Stimulated activated CD4-positive, alpha-beta T cell treated with anti-CD3 and anti-CD28 coated beads, Interleukin-1b, Interleukin-23, amount 100 ng/mL, for 4 hours (primary cell): ENCODE measurements around the gene SVOPL.

Source experiments
- DNase-seq, 2 donors: peaks; one replicate each; pipeline ENCODE4 v3.0.0-alpha.2; 2020; ENCODE audit warnings: low read depth in 2 of 2

SVOPL gene

DNA sequence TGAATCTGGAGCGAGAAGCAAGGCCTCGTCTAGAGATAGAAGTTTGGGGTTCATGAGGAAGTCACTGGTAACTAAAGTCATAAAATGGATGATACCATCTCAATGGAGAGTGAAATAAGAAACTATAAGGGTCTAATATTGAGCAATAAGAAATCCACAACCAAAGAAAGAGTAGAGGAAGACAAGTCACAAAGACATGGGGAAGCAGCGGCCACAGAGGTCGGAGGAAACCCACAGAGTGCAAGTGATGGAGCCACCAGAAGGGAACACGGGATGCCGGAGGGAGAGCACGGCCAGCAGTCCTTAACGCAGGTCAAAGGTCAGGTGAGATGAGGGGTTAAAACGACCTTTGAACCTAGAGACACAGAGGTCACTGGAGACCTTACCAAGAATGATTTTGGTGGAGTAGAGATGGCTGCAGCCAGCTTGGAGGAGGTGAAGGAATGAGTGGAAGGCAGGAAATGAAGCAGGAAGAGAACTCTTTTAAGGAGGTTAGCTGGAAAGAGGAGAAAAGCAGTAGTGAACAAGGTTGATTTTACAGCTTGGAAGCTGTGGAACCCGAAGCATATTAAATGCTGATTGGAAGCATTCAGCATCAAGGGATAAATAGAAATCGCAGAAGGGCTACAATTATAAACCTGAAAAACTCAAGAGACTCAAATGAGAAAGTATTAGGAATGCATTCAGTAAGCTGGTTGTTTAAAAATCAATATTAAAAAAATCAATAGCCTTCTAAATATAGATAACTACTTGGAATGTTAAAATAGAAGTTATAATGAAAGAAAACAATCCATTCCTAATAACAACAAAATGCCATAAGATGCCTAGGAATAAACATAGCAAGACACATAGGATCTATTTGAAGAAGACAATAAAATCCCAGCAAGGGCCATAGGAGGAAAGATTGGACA is 93.7 kb downstream of the SVOPL start:
- DNase-seq, result no peak

GRCh38 chr7:138606236-138606635 is 94.9 kb downstream of the SVOPL start:
- no peak for DNase-seq

DNA sequence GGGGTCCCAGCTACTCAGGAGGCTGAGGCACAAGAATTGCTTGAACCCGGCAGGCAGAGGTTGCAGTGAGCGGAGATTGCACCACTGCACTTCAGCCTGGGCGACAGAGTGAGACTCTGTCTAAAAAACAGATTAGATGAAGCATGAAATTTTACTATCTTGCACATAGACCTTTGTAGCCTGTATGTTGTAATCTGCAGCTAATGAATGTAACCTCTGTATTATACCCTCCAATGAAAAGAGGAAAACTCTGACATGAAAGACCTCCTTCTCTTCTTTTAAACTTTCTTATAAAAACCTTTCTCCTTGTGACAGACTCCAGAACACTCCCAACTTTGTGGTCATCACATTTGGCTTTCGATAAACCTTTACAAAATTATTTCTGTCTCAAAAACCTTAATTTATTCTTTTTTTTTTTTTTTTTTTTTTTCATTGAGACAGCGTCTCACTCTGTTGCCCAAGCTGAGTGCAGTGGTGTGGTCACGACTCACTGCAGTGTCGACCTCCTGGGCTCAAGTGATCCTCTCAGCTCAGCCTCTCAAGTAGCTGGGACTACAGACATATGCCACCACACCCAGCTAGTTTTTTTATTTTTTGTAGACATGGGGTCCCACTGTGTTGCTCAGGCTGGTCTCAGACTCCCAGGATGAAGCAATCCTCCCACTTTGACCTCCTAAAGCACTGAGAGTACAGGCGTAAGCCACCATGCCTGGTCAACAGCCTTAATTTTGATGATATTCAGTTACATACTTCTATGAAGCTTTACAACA is 97.4 kb downstream of the SVOPL start:
- no peak for DNase-seq

DNA sequence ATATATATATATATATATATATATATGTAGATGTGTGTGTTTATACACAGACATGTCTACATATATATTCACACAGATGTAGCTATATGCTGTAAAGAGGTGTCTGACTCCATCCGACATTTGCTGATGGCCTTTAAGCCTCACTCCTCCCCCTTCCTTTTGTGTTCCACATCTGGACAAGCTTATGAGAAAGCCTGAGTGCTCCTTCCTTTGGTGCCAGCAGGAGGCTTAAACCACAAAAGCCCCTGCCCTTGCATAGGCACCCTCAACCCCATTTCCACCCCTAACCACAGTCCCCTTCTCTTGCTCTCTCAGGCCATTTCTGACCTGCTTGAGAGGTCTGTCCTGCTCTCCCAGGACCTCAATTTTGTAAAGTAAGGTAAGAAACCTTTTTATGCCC is 98.7 kb downstream of the SVOPL start:
- no peak for DNase-seq

- DNase-seq, result no peak
Observed at GRCh38 chr7:138595454-138595853, 105.7 kb downstream of the SVOPL start.

DNA sequence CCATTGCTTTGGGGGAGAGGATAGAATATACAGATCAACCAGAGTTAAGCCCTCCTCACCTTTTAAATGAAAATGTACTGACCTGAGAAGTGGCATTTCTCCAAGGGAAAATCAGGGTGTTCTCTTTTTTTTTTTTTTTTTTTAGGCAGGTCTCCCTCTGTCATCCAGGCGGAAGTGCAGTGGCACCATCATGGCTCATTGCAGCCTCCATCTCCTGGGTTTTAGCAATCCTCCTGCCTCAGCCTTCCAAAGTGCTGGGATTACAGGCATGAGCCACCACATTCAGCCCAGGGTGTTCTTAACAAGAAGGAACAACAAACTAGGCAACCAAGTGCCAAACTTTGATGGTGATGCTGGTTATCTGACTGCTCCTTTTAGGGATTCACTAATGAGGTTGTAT is 111.0 kb downstream of the SVOPL start:
- DNase-seq, result no peak

GRCh38 chr7:138588986-138589385 is 112.2 kb downstream of the SVOPL start:
- DNase-seq, result no peak

DNA sequence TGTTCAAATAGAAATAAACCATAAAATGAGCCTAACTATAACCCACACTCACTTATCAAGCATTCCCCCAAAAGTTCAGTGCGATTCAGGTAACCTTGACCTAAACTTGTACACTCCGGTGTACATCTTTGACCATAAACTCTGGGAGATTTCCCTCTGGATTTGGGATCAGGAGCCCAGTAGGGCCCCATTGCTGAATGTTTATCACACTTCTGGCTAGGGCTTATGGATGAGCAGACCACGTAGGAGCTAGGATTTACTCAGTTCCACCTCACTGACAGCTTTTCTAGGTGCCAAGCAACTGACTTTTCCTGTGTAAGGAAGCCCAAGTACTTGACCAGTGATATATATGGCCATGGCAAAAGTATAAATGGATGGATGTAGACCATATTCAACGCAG is 113.7 kb downstream of the SVOPL start:
- DNase-seq, result no peak

- no peak for DNase-seq
Observed at GRCh38 chr7:138585283-138585993, 115.7 kb downstream of the SVOPL start.

DNA sequence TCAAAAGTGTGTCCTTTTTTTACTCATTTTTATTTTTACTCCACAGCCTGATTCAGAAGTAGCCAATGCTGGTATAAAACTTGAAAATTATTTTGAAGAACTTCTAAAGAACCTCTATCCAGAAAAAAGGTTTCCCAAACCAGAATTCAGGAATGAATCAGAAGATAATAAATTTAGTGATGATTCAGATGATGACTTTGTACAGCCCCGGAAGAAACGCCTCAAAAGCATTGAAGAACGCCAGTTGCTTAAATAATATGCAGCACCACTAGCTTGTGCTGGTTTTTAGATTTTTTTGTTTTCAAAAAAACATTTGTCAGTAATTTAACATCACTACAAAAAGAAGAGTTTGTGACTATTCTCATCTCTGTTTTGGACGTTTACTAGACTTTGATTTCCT is 116.5 kb downstream of the SVOPL start:
- no peak for DNase-seq

- DNase-seq, result no peak
Observed at GRCh38 chr7:138584283-138584682, 116.9 kb downstream of the SVOPL start.

DNA sequence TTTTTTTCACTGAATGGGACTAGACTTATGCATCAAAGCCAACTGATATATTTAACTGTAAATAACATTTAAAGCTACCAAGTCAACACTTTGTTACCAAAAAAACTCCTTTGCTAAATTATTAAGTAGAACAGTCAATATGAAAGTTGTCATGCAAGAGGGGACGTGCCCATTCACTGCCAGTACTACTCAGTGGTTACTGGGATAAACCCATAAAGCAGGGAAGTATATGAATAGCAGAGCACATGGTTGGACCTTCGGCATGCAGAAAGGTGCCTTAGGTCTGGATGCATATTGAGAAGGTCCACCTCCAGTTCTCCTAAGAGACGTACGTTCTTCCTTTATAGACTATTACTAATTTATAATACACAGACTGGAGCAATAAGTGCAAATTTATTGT is 120.1 kb downstream of the SVOPL start:
- no peak for DNase-seq

DNA sequence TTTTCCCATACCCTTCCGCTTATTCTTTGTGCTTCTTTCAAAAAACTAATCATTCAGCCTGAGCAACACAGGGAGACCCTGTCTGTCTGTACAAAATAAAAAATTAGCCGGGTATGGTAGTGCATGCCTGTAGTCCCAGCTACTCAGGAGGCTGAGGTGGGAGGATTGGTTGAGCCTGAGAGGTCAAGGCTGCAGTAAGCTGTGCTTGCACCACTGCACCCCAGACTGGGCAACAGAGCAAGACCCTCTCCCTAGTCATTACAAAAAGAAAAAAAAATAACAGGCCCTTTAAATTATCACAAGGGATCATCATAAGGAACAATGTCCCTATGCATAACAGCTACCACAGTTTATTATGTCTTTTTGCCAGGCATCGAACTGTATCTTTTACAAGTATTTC is 121.5 kb downstream of the SVOPL start:
- DNase-seq, result no peak

GRCh38 chr7:138579136-138579535 is 122.0 kb downstream of the SVOPL start:
- no peak for DNase-seq

DNA sequence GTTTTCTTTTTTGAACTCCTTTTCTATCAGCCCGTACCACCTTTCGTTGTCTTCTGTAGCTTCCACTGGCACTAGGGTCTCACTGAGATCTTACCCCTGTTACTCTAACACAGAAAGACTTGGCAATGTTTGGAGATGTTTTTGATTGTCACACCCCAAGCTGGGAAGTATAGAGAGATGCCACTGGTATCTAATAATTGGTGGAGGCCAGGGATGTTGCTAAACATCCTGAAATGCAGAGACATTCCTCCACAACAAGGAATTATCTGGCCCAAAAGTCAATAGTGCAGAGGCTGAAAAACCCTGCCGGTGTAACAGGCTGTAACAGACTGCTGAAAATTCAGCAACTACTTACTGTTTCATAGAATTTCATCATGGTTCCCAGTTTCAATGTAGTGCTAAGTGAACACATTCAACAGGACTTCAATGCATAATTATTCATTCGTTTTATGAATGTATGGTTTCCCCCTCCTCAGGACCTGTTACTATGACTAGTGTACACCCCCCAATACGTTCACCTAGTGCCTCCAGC is 125.2 kb downstream of the SVOPL start:
- DNase-seq, result no peak

DNA sequence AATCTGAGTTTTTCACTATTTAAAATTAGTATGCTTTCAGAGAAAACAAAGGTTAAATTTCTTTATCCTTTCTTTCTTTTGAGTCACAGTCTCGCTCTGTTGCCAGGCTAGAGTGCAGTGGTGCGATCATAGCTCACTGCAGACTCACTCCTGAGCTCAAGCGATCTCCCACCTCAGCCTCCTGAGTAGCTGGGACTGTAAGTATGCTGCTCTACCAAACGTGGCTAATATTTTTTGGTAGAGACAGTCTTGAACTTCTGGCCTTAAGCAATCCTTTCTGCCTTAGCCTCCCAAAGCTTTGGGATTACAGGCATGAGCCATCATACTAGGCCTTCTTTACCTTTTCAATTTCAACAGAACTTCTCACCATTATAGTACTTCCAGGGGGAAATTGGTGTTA is 127.4 kb downstream of the SVOPL start:
- no peak for DNase-seq

DNA sequence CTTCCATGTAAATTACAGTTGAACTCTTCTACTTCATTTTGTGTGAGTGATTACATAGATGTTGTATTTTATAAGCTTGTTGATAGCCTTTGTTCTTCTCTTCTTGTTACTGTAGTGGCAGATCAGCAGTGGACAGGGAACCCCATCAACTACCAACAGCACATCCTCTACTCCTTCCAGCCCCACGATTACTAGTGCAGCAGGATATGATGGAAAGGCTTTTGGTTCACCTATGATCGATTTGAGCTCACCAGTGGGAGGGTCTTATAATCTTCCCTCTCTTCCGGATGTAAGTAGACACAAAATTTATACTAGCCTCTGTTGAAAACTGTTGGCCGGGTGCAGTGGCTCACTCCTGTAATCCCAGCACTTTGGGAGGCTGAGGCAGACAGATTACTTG is 130.4 kb downstream of the SVOPL start:
- no peak for DNase-seq

- no peak for DNase-seq
Observed at GRCh38 chr7:138569418-138569817, 131.7 kb downstream of the SVOPL start.

GRCh38 chr7:138568655-138569054 is 132.5 kb downstream of the SVOPL start:
- DNase-seq, result no peak

DNA sequence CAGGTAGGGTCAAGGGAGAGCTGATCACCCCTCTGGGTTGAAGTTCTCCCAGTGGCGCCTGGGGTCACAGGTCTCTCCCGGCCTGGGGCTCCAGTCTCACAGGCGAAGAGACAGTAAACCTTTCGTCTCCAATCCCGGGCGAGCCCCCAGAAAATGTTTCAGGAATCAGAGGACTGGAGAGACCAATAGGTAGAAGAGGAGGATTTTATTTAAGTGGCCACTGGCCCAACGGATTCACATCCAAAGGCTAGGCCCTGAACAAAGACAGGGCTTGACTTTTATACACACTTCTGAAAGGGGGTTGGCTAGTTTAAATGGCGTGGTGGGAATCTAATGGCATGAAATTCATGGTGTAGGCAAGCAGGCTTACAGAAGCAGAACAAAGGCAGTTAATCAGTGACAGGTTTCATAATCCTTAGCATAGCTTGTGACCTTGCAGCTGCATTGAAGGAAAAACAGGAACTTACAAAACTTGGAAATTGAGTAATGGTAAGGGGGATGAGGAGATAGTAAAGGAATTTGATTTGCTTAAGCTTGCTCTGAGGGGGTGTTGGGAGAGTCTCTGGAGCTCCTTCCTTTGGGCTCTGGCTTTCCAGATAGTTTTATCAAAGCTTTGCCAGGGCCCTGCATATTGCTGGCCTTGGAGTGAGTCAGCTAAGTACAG is 135.6 kb downstream of the SVOPL start:
- no peak for DNase-seq

DNA sequence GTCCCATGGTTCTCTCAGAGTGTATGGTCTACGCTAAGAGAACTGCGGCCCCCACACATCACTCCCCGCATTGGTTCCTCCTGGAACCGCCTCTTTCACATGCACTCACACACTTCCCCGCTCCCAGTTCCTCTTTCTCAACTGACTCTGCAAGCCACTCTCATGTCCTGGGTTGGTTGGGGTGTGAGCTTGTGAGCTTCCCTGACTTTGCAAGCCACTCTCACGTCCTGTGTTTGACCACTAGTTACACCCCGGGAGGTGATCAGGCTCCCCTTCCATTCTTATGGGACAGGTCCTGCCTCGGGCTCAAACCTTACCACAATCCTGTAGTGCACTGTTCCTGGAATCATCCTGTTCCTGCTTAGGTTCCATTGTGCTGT is 136.1 kb downstream of the SVOPL start:
- DNase-seq, result no peak

GRCh38 chr7:138564365-138564764 is 136.8 kb downstream of the SVOPL start:
- DNase-seq, result no peak
